ENCODE data around the gene PTMA.
"Not testable (repeated sequence)": the region's sequence is repeated elsewhere in the genome, so short reads cannot be mapped to it uniquely, and the experiment has no call there.

PTMA gene

GRCh38 chr2:231707927-231708772 lies at the start of gene PTMA:
Gene PTMA, plus strand, starts transcription at chr2:231708525. Its CDS starts 182 bp downstream, at chr2:231708707.
- DNase-seq (ENCODE audit: low read depth in 1 of 2, low spot score in 1 of 2), result peak; percentile 97 to 99

- not testable (repeated sequence) for DNase-seq (ENCODE audit: low read depth in 1 of 2, low spot score in 1 of 2)
These were observed 48.3 kb upstream of the PTMA start for GRCh38 chr2:231660073-231660472.

GRCh38 chr2:231660860-231661259 lies 47.5 kb upstream of the PTMA start:
- no peak for DNase-seq (ENCODE audit: low read depth in 1 of 2, low spot score in 1 of 2)

GRCh38 chr2:231661422-231662027 lies 46.8 kb upstream of the PTMA start:
- no peak for DNase-seq (ENCODE audit: low read depth in 1 of 2, low spot score in 1 of 2)

GRCh38 chr2:231662028-231662810 lies 46.1 kb upstream of the PTMA start:
- DNase-seq (ENCODE audit: low read depth in 1 of 2, low spot score in 1 of 2), result peak; percentile 89 to 95

GRCh38 chr2:231662811-231663457 lies 45.4 kb upstream of the PTMA start:
- DNase-seq (ENCODE audit: low read depth in 1 of 2, low spot score in 1 of 2), result no peak

- DNase-seq (ENCODE audit: low read depth in 1 of 2, low spot score in 1 of 2), result no peak
These were observed 44.7 kb upstream of the PTMA start for GRCh38 chr2:231663458-231664212.

- no peak for DNase-seq (ENCODE audit: low read depth in 1 of 2, low spot score in 1 of 2)
These were observed 43.6 kb upstream of the PTMA start for GRCh38 chr2:231664727-231665126.

- DNase-seq (ENCODE audit: low read depth in 1 of 2, low spot score in 1 of 2), result no peak
These were observed 42.8 kb upstream of the PTMA start for GRCh38 chr2:231665245-231666170.

GRCh38 chr2:231666171-231667095 lies 41.9 kb upstream of the PTMA start:
- DNase-seq (ENCODE audit: low read depth in 1 of 2, low spot score in 1 of 2), result no peak

GRCh38 chr2:231667096-231667427 lies 41.3 kb upstream of the PTMA start:
- DNase-seq (ENCODE audit: low read depth in 1 of 2, low spot score in 1 of 2), result no peak

- DNase-seq (ENCODE audit: low read depth in 1 of 2, low spot score in 1 of 2), result no peak
These were observed 40.8 kb upstream of the PTMA start for GRCh38 chr2:231667496-231667895.

- no peak for DNase-seq (ENCODE audit: low read depth in 1 of 2, low spot score in 1 of 2)
These were observed 39.3 kb upstream of the PTMA start for GRCh38 chr2:231668981-231669380.

GRCh38 chr2:231671270-231672050 lies 36.9 kb upstream of the PTMA start:
- no peak for DNase-seq (ENCODE audit: low read depth in 1 of 2, low spot score in 1 of 2)

- no peak for DNase-seq (ENCODE audit: low read depth in 1 of 2, low spot score in 1 of 2)
These were observed 35.5 kb upstream of the PTMA start for GRCh38 chr2:231672617-231673347.

- no peak for DNase-seq (ENCODE audit: low read depth in 1 of 2, low spot score in 1 of 2)
These were observed 35.0 kb upstream of the PTMA start for GRCh38 chr2:231673348-231673770.

All from activated T-helper 1 cell treated with anti-CD3 and anti-CD28 coated beads, Interleukin-2, amount 50 U/mL, for 16 hours (primary cell).